WTC11 (cell line): ENCODE measurements around the gene ADGRF1. TPM values are rescaled to one million over a fixed set of nuclear protein-coding genes. Genes with fewer than 3 reads are reported as not detected.
A peak's percentile ranks its signal among the peaks of the same experiment; 100 is the strongest.
"Not testable (repeated sequence)": the region's sequence is repeated elsewhere in the genome, so short reads cannot be mapped to it uniquely, and the experiment has no call there.

Source experiments
- ATAC-seq: fragments of 200-7000 bp; cut with Tn5 transposase; 2 replicates; pipeline ENCODE4 v1.10.0; 2021; ENCODE audit warnings: mild to moderate bottlenecking, moderate library complexity
- CTCF ChIA-PET: fragments of 300-600 bp; sonication (Branson Sonifier 250); formaldehyde crosslinking; loops from one replicate; lab custom pipeline; 2021; ENCODE audit warnings: antibody characterized with exemption; lab: Charles Lee
- POLR2A ChIA-PET: fragments of 350-600 bp; sonication (Branson Sonifier 250); formaldehyde crosslinking; loops from one replicate; lab custom pipeline; 2021; ENCODE audit warnings: antibody characterized with exemption; lab: Charles Lee
- DNase-seq: peaks from one replicate; pipeline ENCODE4 v3.0.0; 2021; ENCODE audit warnings: low spot score
- H3K27ac Mint-ChIP-seq: 2 replicates; pipeline ENCODE4 v1.8.0; 2021; ENCODE audit warnings: mixed read lengths
- H3K27me3 Mint-ChIP-seq: 2 replicates; pipeline ENCODE4 v1.8.0; 2021; ENCODE audit warnings: low read depth, mild to moderate bottlenecking, moderate library complexity, mixed read lengths
- H3K36me3 Mint-ChIP-seq: 2 replicates; pipeline ENCODE4 v1.8.0; 2021; ENCODE audit warnings: mixed read lengths
- H3K4me1 Mint-ChIP-seq: 2 replicates; pipeline ENCODE4 v1.8.0; 2022; ENCODE audit warnings: mixed read lengths
- H3K4me3 Mint-ChIP-seq: 2 replicates; pipeline ENCODE4 v1.8.0; 2021; ENCODE audit warnings: mild to moderate bottlenecking, moderate library complexity, mixed read lengths
- H3K9me3 Mint-ChIP-seq: 2 replicates; pipeline ENCODE4 v1.8.0; 2021; ENCODE audit warnings: mixed read lengths
- AFF4 ChIP-seq: sonication (generic); formaldehyde crosslinking; IDR thresholded peaks from 2 replicates; pipeline ENCODE4 v1.8.1; 2023; ENCODE audit warnings: mild to moderate bottlenecking, missing genetic modification reagents, borderline replicate concordance
- ATF1 ChIP-seq: sonication (generic); formaldehyde crosslinking; IDR thresholded peaks from 2 replicates; pipeline ENCODE4 v1.8.1; 2023; ENCODE audit warnings: mild to moderate bottlenecking, moderate library complexity, missing genetic modification reagents
- ATF3 ChIP-seq: sonication (generic); formaldehyde crosslinking; conservative IDR thresholded peaks from 2 replicates; pipeline ENCODE4 v1.8.1; 2022; ENCODE audit warnings: mild to moderate bottlenecking, missing genetic modification reagents
- CTCF ChIP-seq: fragments of 200-600 bp; IDR thresholded peaks from 2 replicates; pipeline ENCODE4 v1.8.0; 2022; ENCODE audit warnings: antibody characterized with exemption
- EMX1 ChIP-seq: fragments of 250-450 bp; sonication (Bioruptor Pico); IDR thresholded peaks from 2 replicates; pipeline ENCODE4 v1.8.0; 2021; ENCODE audit warnings: mild to moderate bottlenecking
- FOXJ3 ChIP-seq: sonication (generic); formaldehyde crosslinking; IDR thresholded peaks from 2 replicates; pipeline ENCODE4 v1.9.0; 2021; ENCODE audit warnings: missing genetic modification reagents, mild to moderate bottlenecking, borderline replicate concordance
- HMGA2 ChIP-seq: fragments of 250-450 bp; sonication (Bioruptor Pico); IDR thresholded peaks from 2 replicates; pipeline ENCODE4 v1.4.0; 2021; ENCODE audit warnings: mild to moderate bottlenecking, moderate library complexity
- JAZF1 ChIP-seq: fragments of 250-450 bp; sonication (Bioruptor Pico); IDR thresholded peaks from 2 replicates; pipeline ENCODE4 v1.9.0; 2021; ENCODE audit warnings: moderate library complexity, mild to moderate bottlenecking, inconsistent platforms
- JUN ChIP-seq: sonication (generic); formaldehyde crosslinking; IDR thresholded peaks from 2 replicates; pipeline ENCODE4 v1.8.0; 2023; ENCODE audit warnings: mild to moderate bottlenecking, missing genetic modification reagents
- MXD4 ChIP-seq: fragments of 250-450 bp; sonication (Bioruptor Pico); IDR thresholded peaks from 2 replicates; pipeline ENCODE4 v1.8.0; 2021; ENCODE audit warnings: mild to moderate bottlenecking, moderate library complexity, borderline replicate concordance
- TEAD1 ChIP-seq: sonication (generic); formaldehyde crosslinking; IDR thresholded peaks from 2 replicates; pipeline ENCODE4 v1.8.0; 2022; ENCODE audit warnings: mild to moderate bottlenecking, missing genetic modification reagents
- ZBTB21 ChIP-seq: sonication (generic); formaldehyde crosslinking; IDR thresholded peaks from 2 replicates; pipeline ENCODE4 v1.8.1; 2023; ENCODE audit warnings: mild to moderate bottlenecking, missing genetic modification reagents, borderline replicate concordance
- ZNF138 ChIP-seq: sonication (generic); formaldehyde crosslinking; conservative IDR thresholded peaks from 2 replicates; pipeline ENCODE4 v1.8.1; 2022; ENCODE audit warnings: mild to moderate bottlenecking, moderate library complexity, missing genetic modification reagents
- ZNF219 ChIP-seq: sonication (generic); formaldehyde crosslinking; IDR thresholded peaks from 2 replicates; pipeline ENCODE4 v1.8.0; 2023; ENCODE audit warnings: missing genetic modification reagents, mild to moderate bottlenecking, borderline replicate concordance
- ZNF263 ChIP-seq: sonication (generic); formaldehyde crosslinking; IDR thresholded peaks from 2 replicates; pipeline ENCODE4 v1.8.1; 2022; ENCODE audit warnings: low read depth, mild to moderate bottlenecking, moderate library complexity, missing genetic modification reagents
- ZNF396 ChIP-seq: fragments of 250-450 bp; sonication (Bioruptor Pico); IDR thresholded peaks from 2 replicates; pipeline ENCODE4 v1.8.0; 2021; ENCODE audit warnings: mild to moderate bottlenecking, moderate library complexity, borderline replicate concordance
- ZNF425 ChIP-seq: fragments of 250-450 bp; sonication (Bioruptor Pico); conservative IDR thresholded peaks from 2 replicates; pipeline ENCODE4 v1.9.0; 2021; ENCODE audit warnings: mild to moderate bottlenecking
- ZNF532 ChIP-seq: fragments of 250-450 bp; sonication (Bioruptor Pico); IDR thresholded peaks from 2 replicates; pipeline ENCODE4 v1.9.0; 2021; ENCODE audit warnings: mild to moderate bottlenecking, borderline replicate concordance
- total RNA-seq: library from RNA; stranded (reverse); gene quantifications from 3 replicates; pipeline ENCODE4 v1.2.3, GENCODE V29; 2021

Gene ADGRF1
- total RNA-seq, 1 experiment from 2014 or later = 0.26 TPM

GRCh38 chr6:46992391-46992790 is 49.7 kb downstream of the ADGRF1 start:
- H3K27ac Mint-ChIP-seq, H3K27me3 Mint-ChIP-seq, DNase-seq, H3K4me1 Mint-ChIP-seq, H3K36me3 Mint-ChIP-seq, H3K4me3 Mint-ChIP-seq, H3K9me3 Mint-ChIP-seq, ATAC-seq, CTCF ChIA-PET, POLR2A ChIA-PET: not testable (repeated sequence)

- H3K4me1 Mint-ChIP-seq, H3K4me3 Mint-ChIP-seq, DNase-seq, H3K36me3 Mint-ChIP-seq, H3K9me3 Mint-ChIP-seq, POLR2A ChIA-PET, H3K27me3 Mint-ChIP-seq, H3K27ac Mint-ChIP-seq: not testable (repeated sequence)
- CTCF ChIA-PET = interaction anchor here (1.0 to 1.5 kb wide), 3 partner anchors 81 to 335 kb away, joined by 3 to 9 read pairs (median 3); no protein-coding TSS in a partner anchor
- peak; percentile 89 for ATAC-seq
- TF ChIP-seq CTCF = peak; percentile 62
Measured at GRCh38 chr6:46990818-46991510, 51.2 kb downstream of the ADGRF1 start.

GRCh38 chr6:46990031-46990644 is 52.0 kb downstream of the ADGRF1 start:
- Mint-ChIP-seq H3K4me3 (no peak overlapping the region), H3K27ac (no peak overlapping the region), H3K4me1 (0 out of 2 replicates have a peak, but pooled peaks cover 6% of the 10 kb centered on the region), H3K9me3 (no peaks in the 10 kb centered on the region), H3K36me3 (no peaks in the 10 kb centered on the region), H3K27me3 (no peaks in the 10 kb centered on the region; the same call in 1 of the 2 replicates)
- POLR2A ChIA-PET = no interaction called here
- ATAC-seq (no peak; the same call in 1 of the 2 replicates), DNase-seq (no peak)
- CTCF ChIA-PET = interaction anchor here (1.0 to 1.5 kb wide), 3 partner anchors 82 to 334 kb away, joined by 3 to 9 read pairs (median 3); no protein-coding TSS in a partner anchor
- TF ChIP-seq ZNF396 (CRISPR knock-in tag) (no peak), ATF3 (CRISPR knock-in tag) (no peak), EMX1 (CRISPR knock-in tag) (no peak), ZNF138 (no peak), FOXJ3 (no peak), ZNF263 (no peak), ZBTB21 (CRISPR knock-in tag) (no peak), TEAD1 (CRISPR knock-in tag) (no peak), AFF4 (CRISPR knock-in tag) (no peak), ZNF532 (no peak), ZNF219 (no peak), MXD4 (CRISPR knock-in tag) (no peak), JAZF1 (CRISPR knock-in tag) (no peak), ZNF425 (CRISPR knock-in tag) (no peak), HMGA2 (CRISPR knock-in tag) (no peak), JUN (CRISPR knock-in tag) (no peak), ATF1 (CRISPR knock-in tag) (no peak)
